Ovary (tissue), 3 donors: Measurements from ENCODE around the gene BMPR1A.
"Not testable (repeated sequence)": the region's sequence is repeated elsewhere in the genome, so short reads cannot be mapped to it uniquely, and the experiment has no call there.

ENCODE experiments used
- CTCF ChIP-seq, 3 donors: fragments of 450-650 bp in 2 of 3; fragments of 200-600 bp in 1 of 3; IDR thresholded peaks; one replicate each; pipeline versions ENCODE4 v1.5.1 to v1.8.0; 2016 to 2022; ENCODE audit warnings: antibody characterized with exemption in 3 of 3, mild to moderate bottlenecking in 1 of 3
- POLR2A ChIP-seq: fragments of 450-650 bp; IDR thresholded peaks from one replicate; pipeline ENCODE4 v1.6.1; 2017; ENCODE audit warnings: antibody characterized with exemption, mild to moderate bottlenecking, moderate library complexity
- donor health status: DM: no; HTN: no; CAD: no.

GRCh38 chr10:86978457-86978856, 222.0 kb downstream of the BMPR1A start:
- TF ChIP-seq CTCF (IDR thresholded peaks at IDR 0.05); POLR2A: not testable (repeated sequence)
